Myocyte (in vitro differentiated cells): Measurements from ENCODE around the gene ANAPC10. TPM values are rescaled to one million over a fixed set of nuclear protein-coding genes. Genes with fewer than 3 reads are reported as not detected.

Source experiments
- total RNA-seq: library from RNA; depleted of rRNA; stranded (reverse); fragments of >200 nt; gene quantifications from 2 replicates; pipeline ENCODE4 v1.2.3, GENCODE V29; 2014

ANAPC10 gene
- total RNA-seq, 1 donor from 2014 or later = 26.6 TPM

Other genes with a start within 250 kb of the ANAPC10 start
- 140 and 171 TPM in 2 replicates for gene ABCE1, start 115 bp upstream of the ANAPC10 start, total RNA-seq
- 53.5 and 81.4 TPM in 2 replicates for gene OTUD4, start 82.4 kb upstream of the ANAPC10 start, total RNA-seq